Right atrium auricular region (tissue), 2 donors: Measurements from ENCODE around the gene PDZD2. TPM values are rescaled to one million over a fixed set of nuclear protein-coding genes. Genes with fewer than 3 reads are reported as not detected.
A peak's percentile ranks its signal among the peaks of the same experiment; 100 is the strongest.

ENCODE experiments used
- DNase-seq: peaks from one replicate; pipeline ENCODE4 v3.0.0-alpha.2; 2019; ENCODE audit warnings: low spot score
- H3K27ac ChIP-seq, 2 donors: fragments of 200-600 bp; sonication (generic); 1 replicate in 1 of 2; 2 replicates in 1 of 2; pipeline ENCODE4 v1.5.1; 2016 to 2019
- H3K27me3 ChIP-seq, 2 donors: fragments of 200-600 bp; sonication (generic); one replicate each; pipeline versions ENCODE4 v1.5.1 to v1.6.0; 2017 to 2019
- H3K36me3 ChIP-seq: fragments of 200-600 bp; sonication (generic); one replicate; pipeline ENCODE4 v1.5.1; 2016
- H3K4me1 ChIP-seq, 2 donors: fragments of 200-600 bp; sonication (generic); one replicate each; pipeline versions ENCODE4 v1.5.1 to v1.6.0; 2017 to 2019
- H3K4me3 ChIP-seq, 2 donors: fragments of 200-600 bp; sonication (generic); 1 replicate in 1 of 2; 2 replicates in 1 of 2; pipeline ENCODE4 v1.5.1; 2017 to 2019; ENCODE audit warnings: mild to moderate bottlenecking in 1 of 2, moderate library complexity in 1 of 2
- H3K9me3 ChIP-seq, 2 donors: fragments of 200-600 bp; sonication (generic); one replicate each; pipeline ENCODE4 v1.5.1; 2019
- CTCF ChIP-seq, 2 donors: fragments of 200-600 bp; sonication (generic); IDR thresholded peaks; one replicate each; pipeline ENCODE4 v1.5.1; 2019; ENCODE audit warnings: antibody characterized with exemption in 2 of 2
- total RNA-seq, 2 donors: library from RNA; depleted of rRNA; stranded (reverse); fragments of >200 nt; gene quantifications; one replicate each; pipeline ENCODE4 v1.1.0, GENCODE V29; 2016

The PDZD2 gene
- total RNA-seq, 2 donors from 2014 or later = 79.5 to 86.4 TPM

- H3K36me3 ChIP-seq = no peaks in the 10 kb centered on the region
- H3K27me3 ChIP-seq = no peaks in the 10 kb centered on the region
- DNase-seq = peak; percentile 85
- peak overlapping the region in 1 of 2 donors; percentile 12 for H3K4me3 ChIP-seq
- no peak for TF ChIP-seq CTCF (IDR thresholded peaks at IDR 0.05)
- peaks cover 0 to 67% of the 10 kb centered on the region in 2 donors for H3K4me1 ChIP-seq
- H3K9me3 ChIP-seq = no peaks in the 10 kb centered on the region
- peak overlapping the region; percentile 65 to 85 for H3K27ac ChIP-seq
Measured at GRCh38 chr5:32027717-32028458, 389.0 kb downstream of the PDZD2 start.

GRCh38 chr5:32029261-32029660 is 390.3 kb downstream of the PDZD2 start:
- peak overlapping the region; percentile 65 to 85 for H3K27ac ChIP-seq
- no peaks in the 10 kb centered on the region for H3K27me3 ChIP-seq
- no peaks in the 10 kb centered on the region for H3K36me3 ChIP-seq
- no peaks in the 10 kb centered on the region for H3K9me3 ChIP-seq
- DNase-seq = no peak
- H3K4me1 ChIP-seq = peaks cover 0 to 76% of the 10 kb centered on the region in 2 donors
- TF ChIP-seq CTCF (IDR thresholded peaks at IDR 0.05) = no peak
- no peak overlapping the region for H3K4me3 ChIP-seq

GRCh38 chr5:32029781-32030180 is 390.9 kb downstream of the PDZD2 start:
- Histone ChIP-seq H3K27ac (peak overlapping the region; percentile 65 to 85), H3K4me1 (peaks cover 0 to 81% of the 10 kb centered on the region in 2 donors), H3K9me3 (no peaks in the 10 kb centered on the region), H3K36me3 (no peaks in the 10 kb centered on the region), H3K27me3 (no peaks in the 10 kb centered on the region), H3K4me3 (no peak overlapping the region)
- DNase-seq = no peak
- no peak for TF ChIP-seq CTCF (IDR thresholded peaks at IDR 0.05)

- TF ChIP-seq CTCF (IDR thresholded peaks at IDR 0.05) = no peak
- Histone ChIP-seq H3K36me3 (no peaks in the 10 kb centered on the region), H3K4me1 (peaks cover 0 to 81% of the 10 kb centered on the region in 2 donors), H3K9me3 (no peaks in the 10 kb centered on the region), H3K27me3 (no peaks in the 10 kb centered on the region), H3K4me3 (no peak overlapping the region), H3K27ac (peak overlapping the region; percentile 65 to 85)
- no peak for DNase-seq
Measured at GRCh38 chr5:32030222-32030621, 391.3 kb downstream of the PDZD2 start.

- no peak for TF ChIP-seq CTCF (IDR thresholded peaks at IDR 0.05)
- DNase-seq = no peak
- Histone ChIP-seq H3K27me3 (no peaks in the 10 kb centered on the region), H3K4me3 (no peak overlapping the region), H3K9me3 (no peaks in the 10 kb centered on the region), H3K4me1 (peaks cover 0 to 81% of the 10 kb centered on the region in 2 donors), H3K36me3 (no peaks in the 10 kb centered on the region), H3K27ac (peak overlapping the region; percentile 65 to 85)
Measured at GRCh38 chr5:32030686-32031085, 391.8 kb downstream of the PDZD2 start.

- H3K4me3 ChIP-seq = no peak overlapping the region
- H3K36me3 ChIP-seq = no peaks in the 10 kb centered on the region
- DNase-seq = no peak
- H3K9me3 ChIP-seq = no peaks in the 10 kb centered on the region
- TF ChIP-seq CTCF (IDR thresholded peaks at IDR 0.05) = no peak
- H3K4me1 ChIP-seq = peaks cover 0 to 81% of the 10 kb centered on the region in 2 donors
- peak overlapping the region; percentile 15 to 65 for H3K27ac ChIP-seq
- H3K27me3 ChIP-seq = no peaks in the 10 kb centered on the region
Measured at GRCh38 chr5:32031089-32031488, 392.2 kb downstream of the PDZD2 start.
